Measurements from ENCODE around the gene GPR87. TPM values are rescaled to one million over a fixed set of nuclear protein-coding genes. Genes with fewer than 3 reads are reported as not detected.

Gene GPR87
- total and polyA plus RNA-seq, 9 of the 15 experiments (the other 6 are each of a cell fraction or from before 2014, with no cell fraction given) = not detected

DNA sequence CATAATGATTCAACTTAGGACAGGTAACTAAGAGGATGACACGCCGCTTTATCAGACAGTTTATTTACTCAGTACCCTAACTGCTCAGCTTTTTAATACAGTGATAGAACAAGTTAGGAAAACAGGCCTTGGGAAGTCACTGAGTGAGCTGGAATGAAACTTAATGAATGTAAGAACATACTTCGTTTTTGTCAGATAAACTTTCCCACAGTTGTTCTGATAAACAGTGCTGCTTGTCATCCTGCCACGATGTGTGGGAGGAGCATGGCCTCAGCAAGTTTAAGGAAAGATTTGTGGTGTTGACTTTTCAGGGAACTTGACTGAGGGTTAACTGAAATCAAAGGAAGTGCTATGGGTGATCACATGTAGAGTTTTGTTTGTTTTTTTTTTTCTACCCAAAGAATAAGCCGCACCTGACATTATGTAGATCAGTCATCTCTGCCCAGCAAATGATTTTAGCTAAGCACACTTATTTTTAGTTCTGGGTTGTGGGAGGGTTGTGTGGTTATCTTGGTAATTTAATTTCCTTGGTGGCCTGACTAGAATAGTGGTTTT is 32.6 kb downstream of the GPR87 start (continued):
- TF ChIP-seq, protein P1, sequence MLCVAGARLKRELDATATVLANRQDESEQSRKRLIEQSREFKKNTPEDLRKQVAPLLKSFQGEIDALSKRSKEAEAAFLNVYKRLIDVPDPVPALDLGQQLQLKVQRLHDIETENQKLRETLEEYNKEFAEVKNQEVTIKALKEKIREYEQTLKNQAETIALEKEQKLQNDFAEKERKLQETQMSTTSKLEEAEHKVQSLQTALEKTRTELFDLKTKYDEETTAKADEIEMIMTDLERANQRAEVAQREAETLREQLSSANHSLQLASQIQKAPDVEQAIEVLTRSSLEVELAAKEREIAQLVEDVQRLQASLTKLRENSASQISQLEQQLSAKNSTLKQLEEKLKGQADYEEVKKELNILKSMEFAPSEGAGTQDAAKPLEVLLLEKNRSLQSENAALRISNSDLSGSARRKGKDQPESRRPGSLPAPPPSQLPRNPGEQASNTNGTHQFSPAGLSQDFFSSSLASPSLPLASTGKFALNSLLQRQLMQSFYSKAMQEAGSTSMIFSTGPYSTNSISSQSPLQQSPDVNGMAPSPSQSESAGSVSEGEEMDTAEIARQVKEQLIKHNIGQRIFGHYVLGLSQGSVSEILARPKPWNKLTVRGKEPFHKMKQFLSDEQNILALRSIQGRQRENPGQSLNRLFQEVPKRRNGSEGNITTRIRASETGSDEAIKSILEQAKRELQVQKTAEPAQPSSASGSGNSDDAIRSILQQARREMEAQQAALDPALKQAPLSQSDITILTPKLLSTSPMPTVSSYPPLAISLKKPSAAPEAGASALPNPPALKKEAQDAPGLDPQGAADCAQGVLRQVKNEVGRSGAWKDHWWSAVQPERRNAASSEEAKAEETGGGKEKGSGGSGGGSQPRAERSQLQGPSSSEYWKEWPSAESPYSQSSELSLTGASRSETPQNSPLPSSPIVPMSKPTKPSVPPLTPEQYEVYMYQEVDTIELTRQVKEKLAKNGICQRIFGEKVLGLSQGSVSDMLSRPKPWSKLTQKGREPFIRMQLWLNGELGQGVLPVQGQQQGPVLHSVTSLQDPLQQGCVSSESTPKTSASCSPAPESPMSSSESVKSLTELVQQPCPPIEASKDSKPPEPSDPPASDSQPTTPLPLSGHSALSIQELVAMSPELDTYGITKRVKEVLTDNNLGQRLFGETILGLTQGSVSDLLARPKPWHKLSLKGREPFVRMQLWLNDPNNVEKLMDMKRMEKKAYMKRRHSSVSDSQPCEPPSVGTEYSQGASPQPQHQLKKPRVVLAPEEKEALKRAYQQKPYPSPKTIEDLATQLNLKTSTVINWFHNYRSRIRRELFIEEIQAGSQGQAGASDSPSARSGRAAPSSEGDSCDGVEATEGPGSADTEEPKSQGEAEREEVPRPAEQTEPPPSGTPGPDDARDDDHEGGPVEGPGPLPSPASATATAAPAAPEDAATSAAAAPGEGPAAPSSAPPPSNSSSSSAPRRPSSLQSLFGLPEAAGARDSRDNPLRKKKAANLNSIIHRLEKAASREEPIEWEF (CRISPR knock-in tag; IDR thresholded peaks at IDR 0.05) = no peak
- TF ChIP-seq ZNF444 (CRISPR knock-in tag; IDR thresholded peaks at IDR 0.05) = no peak
- no peak for TF ChIP-seq ETV6 (IDR thresholded peaks at IDR 0.05; ENCODE audit: borderline replicate concordance in 1 of 2, low read depth in 2 of 2, low read length in 1 of 2)
- TF ChIP-seq ETV6 (CRISPR knock-in tag; IDR thresholded peaks at IDR 0.05; ENCODE audit: borderline replicate concordance) = no peak
- no peak for TF ChIP-seq ZNF717 (CRISPR knock-in tag; IDR thresholded peaks at IDR 0.05)
- no peak for TF ChIP-seq ZNF57 (CRISPR knock-in tag; IDR thresholded peaks at IDR 0.05)
- no peak for TF ChIP-seq CEBPZ (IDR thresholded peaks at IDR 0.05; ENCODE audit: borderline replicate concordance, low read depth, low read length)
- TF ChIP-seq, protein P2, sequence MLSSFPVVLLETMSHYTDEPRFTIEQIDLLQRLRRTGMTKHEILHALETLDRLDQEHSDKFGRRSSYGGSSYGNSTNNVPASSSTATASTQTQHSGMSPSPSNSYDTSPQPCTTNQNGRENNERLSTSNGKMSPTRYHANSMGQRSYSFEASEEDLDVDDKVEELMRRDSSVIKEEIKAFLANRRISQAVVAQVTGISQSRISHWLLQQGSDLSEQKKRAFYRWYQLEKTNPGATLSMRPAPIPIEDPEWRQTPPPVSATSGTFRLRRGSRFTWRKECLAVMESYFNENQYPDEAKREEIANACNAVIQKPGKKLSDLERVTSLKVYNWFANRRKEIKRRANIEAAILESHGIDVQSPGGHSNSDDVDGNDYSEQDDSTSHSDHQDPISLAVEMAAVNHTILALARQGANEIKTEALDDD (IDR thresholded peaks at IDR 0.05) = peak; percentile 89
- TF ChIP-seq ZNF551 (CRISPR knock-in tag; IDR thresholded peaks at IDR 0.05) = no peak
- TF ChIP-seq SOX6 (IDR thresholded peaks at IDR 0.05) = peak; percentile 62; the same call in 1 of the 2 replicates
- no peak for TF ChIP-seq ZBTB9 (CRISPR knock-in tag; IDR thresholded peaks at IDR 0.05)
- TF ChIP-seq ZNF561 (CRISPR knock-in tag; conservative IDR thresholded peaks at IDR 0.05) = no peak
- no peak for TF ChIP-seq ZNF586 (CRISPR knock-in tag; conservative IDR thresholded peaks at IDR 0.05)
- TF ChIP-seq GATAD2B (IDR thresholded peaks at IDR 0.05; ENCODE audit: borderline replicate concordance) = no peak
- TF ChIP-seq, protein P3, sequence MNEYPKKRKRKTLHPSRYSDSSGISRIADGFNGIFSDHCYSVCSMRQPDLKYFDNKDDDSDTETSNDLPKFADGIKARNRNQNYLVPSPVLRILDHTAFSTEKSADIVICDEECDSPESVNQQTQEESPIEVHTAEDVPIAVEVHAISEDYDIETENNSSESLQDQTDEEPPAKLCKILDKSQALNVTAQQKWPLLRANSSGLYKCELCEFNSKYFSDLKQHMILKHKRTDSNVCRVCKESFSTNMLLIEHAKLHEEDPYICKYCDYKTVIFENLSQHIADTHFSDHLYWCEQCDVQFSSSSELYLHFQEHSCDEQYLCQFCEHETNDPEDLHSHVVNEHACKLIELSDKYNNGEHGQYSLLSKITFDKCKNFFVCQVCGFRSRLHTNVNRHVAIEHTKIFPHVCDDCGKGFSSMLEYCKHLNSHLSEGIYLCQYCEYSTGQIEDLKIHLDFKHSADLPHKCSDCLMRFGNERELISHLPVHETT (CRISPR knock-in tag; conservative IDR thresholded peaks at IDR 0.05 in 1 of 2, IDR thresholded peaks at IDR 0.05 in 1 of 2) = no peak

All from K562 (cell line).